GM12865 (cell line): Measurements from ENCODE around the gene FARS2.

Experiments
- DNase-seq: peaks from one replicate; pipeline ENCODE4 v3.0.0; 2010; ENCODE audit warnings: low read depth
- H3K4me3 ChIP-seq: 2 replicates; pipeline ENCODE4 v1.5.1; 2011; ENCODE audit warnings: mild to moderate bottlenecking, low read depth, low read length, control low read depth
- TF ChIP-seq, protein P1 (sequence below): IDR thresholded peaks from 2 replicates; pipeline ENCODE4 v1.5.1; 2011; ENCODE audit warnings: low read length, control low read depth, low read depth, inconsistent platforms; ENCODE audit not compliant: insufficient read depth; ENCODE audit errors: missing control alignments

Gene FARS2

DNA sequence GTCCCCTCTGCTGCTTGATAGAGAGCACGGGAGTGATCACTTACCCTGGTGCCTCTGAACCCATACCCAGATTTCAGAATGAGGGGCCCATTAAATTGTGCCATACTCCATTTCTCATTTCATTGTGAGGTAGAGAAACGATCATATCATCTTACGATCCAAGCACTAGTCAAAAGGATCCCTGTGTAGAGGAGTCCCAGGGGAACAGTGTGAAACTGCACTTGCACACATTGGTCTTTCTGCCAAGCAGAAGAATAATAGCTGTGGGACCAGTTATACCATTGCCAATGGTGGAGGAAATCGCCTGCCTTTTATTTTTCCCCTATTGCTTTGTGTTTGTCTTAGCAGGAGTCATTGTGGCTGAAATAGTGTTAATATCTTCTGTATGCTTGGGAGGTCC lies 161.9 kb downstream of the FARS2 start:
- H3K4me3 ChIP-seq: no peak overlapping the region
- TF ChIP-seq, protein P1, sequence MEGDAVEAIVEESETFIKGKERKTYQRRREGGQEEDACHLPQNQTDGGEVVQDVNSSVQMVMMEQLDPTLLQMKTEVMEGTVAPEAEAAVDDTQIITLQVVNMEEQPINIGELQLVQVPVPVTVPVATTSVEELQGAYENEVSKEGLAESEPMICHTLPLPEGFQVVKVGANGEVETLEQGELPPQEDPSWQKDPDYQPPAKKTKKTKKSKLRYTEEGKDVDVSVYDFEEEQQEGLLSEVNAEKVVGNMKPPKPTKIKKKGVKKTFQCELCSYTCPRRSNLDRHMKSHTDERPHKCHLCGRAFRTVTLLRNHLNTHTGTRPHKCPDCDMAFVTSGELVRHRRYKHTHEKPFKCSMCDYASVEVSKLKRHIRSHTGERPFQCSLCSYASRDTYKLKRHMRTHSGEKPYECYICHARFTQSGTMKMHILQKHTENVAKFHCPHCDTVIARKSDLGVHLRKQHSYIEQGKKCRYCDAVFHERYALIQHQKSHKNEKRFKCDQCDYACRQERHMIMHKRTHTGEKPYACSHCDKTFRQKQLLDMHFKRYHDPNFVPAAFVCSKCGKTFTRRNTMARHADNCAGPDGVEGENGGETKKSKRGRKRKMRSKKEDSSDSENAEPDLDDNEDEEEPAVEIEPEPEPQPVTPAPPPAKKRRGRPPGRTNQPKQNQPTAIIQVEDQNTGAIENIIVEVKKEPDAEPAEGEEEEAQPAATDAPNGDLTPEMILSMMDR: no peak
- DNase-seq: no peak

DNA sequence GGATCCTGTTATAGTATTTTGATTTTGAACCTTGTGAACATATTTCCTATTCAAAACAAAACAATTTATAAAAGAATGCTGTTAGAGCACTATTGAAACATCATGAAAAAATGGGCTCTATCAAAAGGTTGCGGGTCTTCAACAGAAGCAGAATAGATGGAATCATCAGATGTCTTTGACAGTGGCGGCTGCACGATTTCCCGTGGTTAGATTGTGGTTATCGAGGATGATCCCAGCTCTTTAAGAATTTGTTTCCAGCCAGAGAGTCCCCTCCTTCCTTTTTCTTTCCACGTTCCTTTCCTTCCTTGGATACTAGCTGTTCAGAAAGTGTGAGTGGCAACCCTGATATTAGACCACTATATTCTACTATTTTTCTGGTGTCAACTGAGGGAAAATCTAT lies 163.4 kb downstream of the FARS2 start:
- no peak overlapping the region for H3K4me3 ChIP-seq
- DNase-seq: no peak
- TF ChIP-seq, protein P1: no peak

DNA sequence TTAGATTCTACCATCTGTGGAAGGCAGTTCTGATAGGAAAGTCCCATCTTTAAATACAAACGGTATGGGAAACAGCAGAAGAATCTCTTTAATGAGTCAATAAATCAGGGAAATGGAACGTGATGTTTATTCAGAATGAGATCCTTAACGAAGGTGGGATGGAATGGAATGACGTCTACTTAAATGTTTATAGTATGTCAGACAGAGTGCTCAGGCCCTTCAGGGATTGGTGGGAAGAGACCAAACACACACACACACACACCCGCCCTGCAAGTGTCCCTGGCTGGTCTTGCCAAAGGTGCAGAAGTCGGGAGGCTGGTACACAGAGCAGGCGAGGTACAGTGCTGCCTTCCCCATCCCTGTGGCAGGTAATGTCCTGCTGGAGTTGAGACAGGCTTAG lies 164.0 kb downstream of the FARS2 start:
- no peak overlapping the region for H3K4me3 ChIP-seq
- TF ChIP-seq, protein P1: no peak
- no peak for DNase-seq

DNA sequence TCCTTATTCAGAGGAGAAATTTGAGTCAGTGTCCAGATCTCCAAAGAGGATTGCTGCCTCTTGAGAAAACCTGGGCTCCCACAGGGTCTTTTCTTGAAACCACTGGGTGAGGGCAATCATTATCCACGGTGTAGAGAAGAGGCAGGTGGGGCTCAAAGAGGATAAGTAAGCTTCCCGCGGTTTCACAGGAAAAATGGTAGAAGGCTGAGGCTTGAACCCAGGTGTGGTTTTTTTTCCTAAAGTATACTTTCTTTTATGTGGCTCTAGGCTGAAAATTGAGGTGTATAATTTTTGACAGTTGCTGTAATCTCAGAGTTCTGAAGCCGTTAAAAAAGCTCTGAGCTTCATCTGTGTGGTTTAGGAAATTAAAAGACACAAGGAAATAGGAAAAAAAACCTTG lies 164.5 kb downstream of the FARS2 start:
- H3K4me3 ChIP-seq: no peak overlapping the region
- TF ChIP-seq, protein P1: no peak
- DNase-seq: no peak

DNA sequence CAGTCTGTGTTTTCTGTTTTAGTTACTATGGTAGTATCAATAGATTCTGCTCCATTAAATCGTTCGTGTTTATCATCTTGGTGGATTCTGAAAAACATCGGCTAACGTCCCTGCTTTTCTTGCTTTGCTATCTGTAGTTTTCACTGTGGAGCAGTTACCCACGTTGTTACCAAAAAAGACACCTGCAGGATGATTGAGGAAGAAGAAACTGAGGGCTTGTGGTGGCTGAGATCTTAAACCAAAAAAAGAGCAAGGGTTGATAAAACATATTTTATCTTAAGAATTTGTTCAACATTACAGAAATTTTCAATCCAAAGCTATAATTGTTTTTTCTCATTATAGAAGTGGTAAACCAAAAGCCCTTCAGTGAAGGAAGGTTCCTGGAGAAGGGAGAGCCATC lies 166.3 kb downstream of the FARS2 start:
- H3K4me3 ChIP-seq: no peak overlapping the region
- DNase-seq: no peak

DNA sequence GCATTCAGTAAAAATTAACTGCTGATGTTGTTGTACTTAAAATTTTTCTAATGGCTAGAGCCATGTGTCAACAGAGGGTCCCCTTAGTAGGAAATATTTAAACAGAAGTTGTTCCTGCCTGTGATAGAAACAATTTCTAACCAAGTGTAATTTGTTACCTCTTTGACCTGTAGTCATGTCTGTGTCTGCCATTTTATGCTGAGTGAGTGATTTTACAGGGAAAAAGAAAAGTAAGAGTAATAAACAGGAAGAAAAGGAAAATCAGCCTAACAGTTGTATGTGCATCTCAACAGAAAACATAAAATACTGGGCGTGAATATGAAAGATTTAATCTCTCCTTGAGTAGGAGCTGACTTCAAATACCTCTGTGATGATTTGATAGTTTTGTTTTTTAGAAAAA lies 172.0 kb downstream of the FARS2 start:
- TF ChIP-seq, protein P1: no peak
- DNase-seq: no peak
- no peak overlapping the region for H3K4me3 ChIP-seq

More for the DNA sequence above, 166.3 kb downstream of the FARS2 start:
- TF ChIP-seq, protein P1: no peak

DNA sequence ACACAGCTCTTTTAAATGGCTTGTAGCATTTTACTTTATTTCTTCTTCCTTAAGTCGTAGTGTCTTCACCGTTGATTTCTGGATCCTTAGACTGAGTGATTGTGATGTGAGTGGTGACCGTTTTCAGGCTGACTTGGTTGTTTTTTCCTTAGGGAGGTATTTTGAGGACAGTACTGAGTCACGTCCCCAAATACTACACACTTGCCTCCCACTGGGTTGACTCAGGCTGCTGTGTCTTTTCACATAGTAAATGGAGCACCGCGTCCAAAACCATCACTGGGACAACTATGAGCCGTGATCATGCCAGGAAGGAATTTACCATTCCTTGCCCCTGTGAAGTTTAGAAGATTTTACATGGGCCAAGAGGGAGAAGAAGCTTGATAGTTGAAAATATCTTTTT lies 174.1 kb downstream of the FARS2 start:
- no peak for DNase-seq
- TF ChIP-seq, protein P1: no peak
- no peak overlapping the region for H3K4me3 ChIP-seq
